GM13976 (cell line): ENCODE measurements around the gene ITPR1.
A peak's percentile ranks its signal among the peaks of the same experiment; 100 is the strongest.

Source experiments
- DNase-seq: peaks from one replicate; pipeline ENCODE4 v3.0.0; 2012; ENCODE audit warnings: low spot score
- in situ Hi-C: fragments of 300-500 bp; cut with MboI; formaldehyde crosslinking; loops from one replicate; pipeline ENCODE4 v1.12.0; 2022; ENCODE audit warnings: low sequenced_read_pairs, mixed read lengths, inconsistent platforms; ENCODE audit not compliant: unreplicated experiment
- TF ChIP-seq, protein P1 (sequence below): IDR thresholded peaks from 2 replicates; pipeline ENCODE4 v1.5.1; 2012; ENCODE audit warnings: borderline replicate concordance, mild to moderate bottlenecking; ENCODE audit not compliant: insufficient read depth; ENCODE audit errors: extremely low read depth, missing control alignments, control extremely low read depth

The ITPR1 gene

GRCh38 chr3:4850211-4850927 lies 357.2 kb downstream of the ITPR1 start:
- peak; percentile 31 for DNase-seq
- TF ChIP-seq, protein P1, sequence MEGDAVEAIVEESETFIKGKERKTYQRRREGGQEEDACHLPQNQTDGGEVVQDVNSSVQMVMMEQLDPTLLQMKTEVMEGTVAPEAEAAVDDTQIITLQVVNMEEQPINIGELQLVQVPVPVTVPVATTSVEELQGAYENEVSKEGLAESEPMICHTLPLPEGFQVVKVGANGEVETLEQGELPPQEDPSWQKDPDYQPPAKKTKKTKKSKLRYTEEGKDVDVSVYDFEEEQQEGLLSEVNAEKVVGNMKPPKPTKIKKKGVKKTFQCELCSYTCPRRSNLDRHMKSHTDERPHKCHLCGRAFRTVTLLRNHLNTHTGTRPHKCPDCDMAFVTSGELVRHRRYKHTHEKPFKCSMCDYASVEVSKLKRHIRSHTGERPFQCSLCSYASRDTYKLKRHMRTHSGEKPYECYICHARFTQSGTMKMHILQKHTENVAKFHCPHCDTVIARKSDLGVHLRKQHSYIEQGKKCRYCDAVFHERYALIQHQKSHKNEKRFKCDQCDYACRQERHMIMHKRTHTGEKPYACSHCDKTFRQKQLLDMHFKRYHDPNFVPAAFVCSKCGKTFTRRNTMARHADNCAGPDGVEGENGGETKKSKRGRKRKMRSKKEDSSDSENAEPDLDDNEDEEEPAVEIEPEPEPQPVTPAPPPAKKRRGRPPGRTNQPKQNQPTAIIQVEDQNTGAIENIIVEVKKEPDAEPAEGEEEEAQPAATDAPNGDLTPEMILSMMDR = no peak
- in situ Hi-C loops = no loop called here

DNA sequence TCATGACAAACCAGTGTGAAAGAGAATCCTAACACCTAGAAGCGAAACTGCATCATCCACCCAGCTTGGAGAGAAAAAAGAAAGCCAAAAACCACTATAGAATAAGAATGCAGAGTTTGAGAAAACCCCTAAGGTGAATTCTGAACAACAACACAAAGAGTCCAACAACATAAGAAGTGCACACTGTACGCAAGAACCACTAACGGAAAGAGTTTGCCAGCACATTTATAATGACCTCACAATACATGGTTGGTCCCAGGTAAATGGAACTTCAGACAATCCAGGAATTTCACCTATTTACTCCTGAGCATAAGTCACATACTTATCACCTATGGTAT lies 357.7 kb downstream of the ITPR1 start:
- in situ Hi-C loops = no loop called here
- DNase-seq = peak; percentile 40
- TF ChIP-seq, protein P1 = no peak

- in situ Hi-C loops = no loop called here
- DNase-seq = no peak
- TF ChIP-seq, protein P1 = no peak
Observed at GRCh38 chr3:4852780-4853748, 359.9 kb downstream of the ITPR1 start.

DNA sequence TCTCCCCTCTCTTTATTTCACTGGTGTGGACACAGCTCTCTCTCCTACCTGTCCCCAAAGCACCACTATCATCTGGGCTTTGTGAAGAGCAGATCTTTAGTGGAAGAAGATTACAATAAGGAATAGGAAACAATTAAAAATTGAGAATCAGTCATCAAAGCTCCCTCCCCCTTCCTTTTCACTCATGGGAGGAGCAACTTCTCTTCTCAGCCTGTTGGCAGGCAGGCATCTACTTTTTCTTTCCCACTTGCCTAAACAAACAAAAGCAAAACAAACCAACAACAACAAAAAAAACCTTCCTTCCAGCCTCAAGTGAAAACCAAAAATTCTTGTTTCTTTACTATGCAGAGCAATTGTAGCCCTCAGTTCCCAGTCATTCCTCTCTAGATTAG lies 360.6 kb downstream of the ITPR1 start:
- in situ Hi-C loops = no loop called here
- no peak for DNase-seq
- TF ChIP-seq, protein P1 = no peak

DNA sequence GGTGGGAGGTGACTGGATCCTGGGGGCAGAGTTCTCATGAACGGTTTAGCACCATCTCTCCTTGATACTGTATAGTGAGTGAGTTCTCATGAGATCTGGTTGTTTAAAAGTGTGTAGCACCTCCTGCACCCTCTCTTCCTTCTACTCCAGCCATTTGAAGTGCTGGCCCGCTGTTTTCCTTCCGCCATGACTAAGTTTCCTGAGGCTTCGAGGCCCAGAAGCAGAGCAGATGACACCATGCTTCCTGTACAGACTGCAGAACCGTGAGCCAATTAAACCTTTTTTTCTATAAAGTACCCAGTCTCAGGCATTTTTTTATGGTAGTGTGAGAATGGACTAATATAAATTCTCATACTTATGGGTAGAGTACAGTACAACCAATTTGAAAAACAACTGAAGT lies 362.5 kb downstream of the ITPR1 start:
- DNase-seq = no peak
- TF ChIP-seq, protein P1 = no peak
- in situ Hi-C loops = no loop called here

- in situ Hi-C loops = no loop called here
- TF ChIP-seq, protein P1 = no peak
- no peak for DNase-seq
Observed at GRCh38 chr3:4856136-4856535, 363.0 kb downstream of the ITPR1 start.
